ENCODE data around the gene FSTL4. TPM values are rescaled to one million over a fixed set of nuclear protein-coding genes. Genes with fewer than 3 reads are reported as not detected.

FSTL4 gene
- total RNA-seq, 1 donor from 2014 or later = not detected

GRCh38 chr5:133494923-133495246 is 117.5 kb downstream of the FSTL4 start:
- Mint-ChIP-seq H3K4me1 (ENCODE audit: low read depth) (no peaks in the 10 kb centered on the region), H3K27ac (no peak overlapping the region), H3K36me3 (ENCODE audit: low read depth) (no peaks in the 10 kb centered on the region), H3K9me3 (peaks cover 9% of the 10 kb centered on the region), H3K4me3 (no peak overlapping the region), H3K27me3 (ENCODE audit: insufficient read depth) (peaks cover 6% of the 10 kb centered on the region)
- intact Hi-C loops (cut with micrococcal nuclease) = no loop called here
- no peak for DNase-seq (ENCODE audit: low spot score)

DNA sequence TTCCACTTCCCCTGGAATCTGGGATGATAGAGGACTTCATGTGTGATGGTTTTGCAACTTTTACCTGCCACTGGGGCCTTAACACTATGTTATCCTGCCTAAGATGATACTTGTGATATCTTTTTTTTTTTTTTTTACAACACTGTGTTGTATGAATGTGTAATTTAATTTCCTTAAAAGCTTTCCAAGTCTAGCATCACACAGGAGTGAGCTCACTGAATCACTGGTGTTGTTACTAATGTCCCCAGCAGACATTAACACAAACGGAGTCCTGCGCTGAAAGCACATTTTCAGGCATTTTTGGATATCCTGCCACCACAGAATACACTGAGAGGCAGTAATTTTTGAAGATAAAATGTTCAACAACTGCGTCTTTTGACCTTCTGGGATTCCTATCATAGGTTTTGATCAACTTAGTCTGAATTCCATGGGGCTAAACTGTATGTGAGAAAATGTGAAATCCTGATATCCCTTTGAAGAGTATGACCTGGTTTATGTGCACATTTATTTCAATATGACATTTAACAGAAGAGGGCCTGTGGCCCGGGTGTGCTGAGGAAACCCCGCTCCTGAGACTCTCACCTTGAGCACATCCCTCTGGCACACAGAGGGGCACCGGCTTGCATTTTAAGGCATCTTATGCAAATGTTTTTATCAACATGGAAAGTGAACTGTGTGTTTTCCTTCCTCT is 118.0 kb downstream of the FSTL4 start:
- peaks cover under 1% of the 10 kb centered on the region for H3K27me3 Mint-ChIP-seq (ENCODE audit: insufficient read depth)
- H3K9me3 Mint-ChIP-seq = peaks cover 10% of the 10 kb centered on the region
- no peaks in the 10 kb centered on the region for H3K36me3 Mint-ChIP-seq (ENCODE audit: low read depth)
- intact Hi-C loops (cut with micrococcal nuclease) = no loop called here
- no peaks in the 10 kb centered on the region for H3K4me1 Mint-ChIP-seq (ENCODE audit: low read depth)
- no peak overlapping the region for H3K4me3 Mint-ChIP-seq
- no peak overlapping the region for H3K27ac Mint-ChIP-seq
- DNase-seq (ENCODE audit: low spot score) = no peak

DNA sequence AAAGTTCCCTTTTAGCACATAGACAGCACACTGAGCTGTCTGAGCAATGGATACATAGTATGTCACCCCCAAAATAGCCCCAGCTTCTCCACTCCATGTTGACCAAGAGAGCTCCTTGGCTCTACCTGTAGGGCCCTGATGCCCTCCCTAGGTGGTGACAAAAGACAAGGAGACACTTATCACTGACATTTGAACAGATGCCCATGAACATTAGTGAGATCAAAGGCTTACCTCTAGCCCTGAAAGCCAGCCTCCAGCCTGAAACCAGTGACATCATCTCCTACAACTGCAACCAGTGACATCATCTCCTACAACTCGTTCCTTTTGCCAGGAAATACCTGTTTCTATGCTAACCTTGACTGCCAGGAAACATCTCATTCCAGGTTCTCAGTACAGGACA is 122.7 kb downstream of the FSTL4 start:
- intact Hi-C loops (cut with micrococcal nuclease) = no loop called here
- no peaks in the 10 kb centered on the region for H3K4me1 Mint-ChIP-seq (ENCODE audit: low read depth)
- no peaks in the 10 kb centered on the region for H3K27me3 Mint-ChIP-seq (ENCODE audit: insufficient read depth)
- DNase-seq (ENCODE audit: low spot score) = no peak
- no peak overlapping the region for H3K4me3 Mint-ChIP-seq
- peaks cover 10% of the 10 kb centered on the region for H3K9me3 Mint-ChIP-seq
- no peak overlapping the region for H3K27ac Mint-ChIP-seq
- H3K36me3 Mint-ChIP-seq (ENCODE audit: low read depth) = no peaks in the 10 kb centered on the region

GRCh38 chr5:133487093-133487492 is 125.2 kb downstream of the FSTL4 start:
- Mint-ChIP-seq H3K4me3 (no peak overlapping the region), H3K27ac (no peak overlapping the region), H3K9me3 (peaks cover 10% of the 10 kb centered on the region), H3K27me3 (ENCODE audit: insufficient read depth) (no peaks in the 10 kb centered on the region), H3K36me3 (ENCODE audit: low read depth) (no peaks in the 10 kb centered on the region), H3K4me1 (ENCODE audit: low read depth) (no peaks in the 10 kb centered on the region)
- DNase-seq (ENCODE audit: low spot score) = no peak
- intact Hi-C loops (cut with micrococcal nuclease) = no loop called here

DNA sequence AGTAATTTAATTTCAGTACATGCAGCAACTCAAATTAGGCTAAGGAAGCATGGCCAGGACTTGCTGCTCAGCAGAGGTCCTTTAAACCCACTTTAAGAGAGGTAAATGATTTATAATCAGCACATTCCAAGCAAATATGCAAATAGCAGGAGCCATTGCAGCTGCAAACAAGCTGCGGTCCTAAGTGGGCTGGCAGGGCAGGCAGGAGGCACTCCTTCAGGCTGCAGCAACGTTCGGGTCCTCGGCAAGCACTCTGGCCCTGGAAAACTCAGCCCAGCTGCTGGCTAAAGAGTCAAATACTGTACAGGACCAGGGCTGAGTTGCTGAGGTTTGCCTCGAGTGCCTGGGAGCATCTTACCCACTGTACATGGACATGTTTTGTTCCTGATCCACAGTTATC is 126.9 kb downstream of the FSTL4 start:
- intact Hi-C loops (cut with micrococcal nuclease) = no loop called here
- Mint-ChIP-seq H3K4me1 (ENCODE audit: low read depth) (no peaks in the 10 kb centered on the region), H3K4me3 (no peak overlapping the region), H3K36me3 (ENCODE audit: low read depth) (no peaks in the 10 kb centered on the region), H3K9me3 (peaks cover 7% of the 10 kb centered on the region), H3K27ac (no peak overlapping the region), H3K27me3 (ENCODE audit: insufficient read depth) (no peaks in the 10 kb centered on the region)
- DNase-seq (ENCODE audit: low spot score) = no peak

DNA sequence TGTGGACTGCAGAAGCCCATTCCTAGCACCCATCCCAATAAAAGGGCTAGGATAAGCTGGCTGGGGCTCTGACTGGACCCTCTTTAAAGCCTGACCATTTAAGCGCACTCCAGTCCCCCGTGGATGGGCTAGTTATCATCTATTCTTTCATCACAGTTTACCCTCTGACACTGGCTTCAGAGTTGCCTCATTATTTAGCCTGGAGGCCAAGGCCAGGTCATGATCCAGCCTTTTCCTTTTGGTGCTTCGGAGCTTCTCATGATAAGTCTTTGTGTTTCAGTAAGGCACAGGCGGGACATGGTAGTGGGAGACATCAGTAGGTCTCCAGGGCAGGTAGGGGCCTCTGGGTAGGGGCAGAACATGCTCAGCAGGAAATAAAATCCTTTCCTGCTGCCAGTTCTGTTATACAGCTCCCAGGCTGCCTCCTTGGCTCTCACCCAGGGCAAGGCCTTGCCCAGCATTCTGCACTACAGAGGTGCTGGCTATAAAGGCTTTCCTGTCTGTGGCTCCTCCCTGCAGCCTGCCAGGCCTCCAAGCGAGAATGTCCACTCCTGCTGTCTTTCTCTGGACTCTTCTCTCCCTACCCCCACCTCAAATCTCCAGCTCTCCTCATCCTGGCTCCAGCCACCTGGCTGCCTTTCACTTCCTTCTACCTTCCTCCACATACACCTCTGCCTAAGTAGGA is 128.8 kb downstream of the FSTL4 start:
- Mint-ChIP-seq H3K4me3 (no peak overlapping the region), H3K9me3 (no peaks in the 10 kb centered on the region), H3K27ac (no peak overlapping the region), H3K4me1 (ENCODE audit: low read depth) (no peaks in the 10 kb centered on the region), H3K36me3 (ENCODE audit: low read depth) (no peaks in the 10 kb centered on the region), H3K27me3 (ENCODE audit: insufficient read depth) (peaks cover 3% of the 10 kb centered on the region)
- no peak for DNase-seq (ENCODE audit: low spot score)
- intact Hi-C loops (cut with micrococcal nuclease) = no loop called here

DNA sequence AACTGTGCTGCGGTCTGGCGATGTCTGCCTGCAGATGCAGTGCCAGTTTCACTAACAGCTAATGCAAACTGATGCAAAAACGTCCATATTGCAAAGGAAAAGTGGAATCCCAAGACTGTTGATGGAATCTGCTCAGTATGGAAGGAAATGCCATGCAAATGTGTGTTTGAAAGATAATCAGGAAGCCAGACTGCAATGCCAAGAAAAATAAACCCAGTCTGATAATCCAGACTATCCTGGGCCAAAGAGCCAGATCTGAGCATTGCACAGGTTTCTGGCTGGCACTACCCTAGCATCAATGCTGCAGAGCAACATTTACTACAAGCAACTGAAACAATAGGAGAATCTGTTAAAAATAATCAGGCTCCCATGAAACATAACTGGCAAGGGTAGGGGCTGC is 130.3 kb downstream of the FSTL4 start:
- Mint-ChIP-seq H3K9me3 (no peaks in the 10 kb centered on the region), H3K27me3 (ENCODE audit: insufficient read depth) (peaks cover 9% of the 10 kb centered on the region), H3K27ac (no peak overlapping the region), H3K36me3 (ENCODE audit: low read depth) (no peaks in the 10 kb centered on the region), H3K4me3 (no peak overlapping the region), H3K4me1 (ENCODE audit: low read depth) (no peaks in the 10 kb centered on the region)
- intact Hi-C loops (cut with micrococcal nuclease) = no loop called here
- DNase-seq (ENCODE audit: low spot score) = no peak

DNA sequence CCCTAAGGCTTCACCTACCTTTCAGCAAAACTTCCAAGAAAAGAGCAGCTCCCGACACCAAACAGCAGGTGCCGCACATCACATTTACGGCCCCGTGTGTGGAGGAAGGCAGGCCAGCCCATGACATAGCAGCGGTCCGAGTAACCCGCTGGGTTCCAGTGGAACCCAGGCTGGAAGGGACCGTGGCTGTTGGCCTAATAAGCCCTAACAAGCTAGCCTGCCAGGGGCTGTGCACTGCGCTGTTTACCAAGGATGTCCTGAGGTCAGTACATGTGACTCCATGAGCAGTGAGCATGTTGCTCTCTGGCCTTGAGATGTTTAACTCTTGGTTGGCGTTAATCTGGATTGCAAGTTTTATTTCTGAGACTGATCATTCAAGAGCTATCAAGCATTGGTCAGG is 131.5 kb downstream of the FSTL4 start:
- Mint-ChIP-seq H3K4me1 (ENCODE audit: low read depth) (no peaks in the 10 kb centered on the region), H3K27ac (no peak overlapping the region), H3K4me3 (no peak overlapping the region), H3K27me3 (ENCODE audit: insufficient read depth) (peaks cover 11% of the 10 kb centered on the region), H3K36me3 (ENCODE audit: low read depth) (no peaks in the 10 kb centered on the region), H3K9me3 (no peaks in the 10 kb centered on the region)
- DNase-seq (ENCODE audit: low spot score) = no peak
- intact Hi-C loops (cut with micrococcal nuclease) = no loop called here

GRCh38 chr5:133480366-133480765 is 132.0 kb downstream of the FSTL4 start:
- intact Hi-C loops (cut with micrococcal nuclease) = no loop called here
- Mint-ChIP-seq H3K4me1 (ENCODE audit: low read depth) (no peaks in the 10 kb centered on the region), H3K36me3 (ENCODE audit: low read depth) (no peaks in the 10 kb centered on the region), H3K27ac (no peak overlapping the region), H3K27me3 (ENCODE audit: insufficient read depth) (peaks cover 16% of the 10 kb centered on the region), H3K4me3 (no peak overlapping the region), H3K9me3 (no peaks in the 10 kb centered on the region)
- no peak for DNase-seq (ENCODE audit: low spot score)

GRCh38 chr5:133478199-133478985 is 133.9 kb downstream of the FSTL4 start:
- Mint-ChIP-seq H3K4me3 (no peak overlapping the region), H3K36me3 (ENCODE audit: low read depth) (no peaks in the 10 kb centered on the region), H3K27ac (no peak overlapping the region), H3K27me3 (ENCODE audit: insufficient read depth) (peaks cover 25% of the 10 kb centered on the region), H3K9me3 (no peaks in the 10 kb centered on the region), H3K4me1 (ENCODE audit: low read depth) (no peaks in the 10 kb centered on the region)
- intact Hi-C loops (cut with micrococcal nuclease) = no loop called here
- DNase-seq (ENCODE audit: low spot score) = no peak

- H3K9me3 Mint-ChIP-seq = no peaks in the 10 kb centered on the region
- H3K27me3 Mint-ChIP-seq (ENCODE audit: insufficient read depth) = peaks cover 27% of the 10 kb centered on the region
- intact Hi-C loops (cut with micrococcal nuclease) = no loop called here
- H3K36me3 Mint-ChIP-seq (ENCODE audit: low read depth) = no peaks in the 10 kb centered on the region
- no peak overlapping the region for H3K27ac Mint-ChIP-seq
- no peaks in the 10 kb centered on the region for H3K4me1 Mint-ChIP-seq (ENCODE audit: low read depth)
- H3K4me3 Mint-ChIP-seq = no peak overlapping the region
- no peak for DNase-seq (ENCODE audit: low spot score)
Observed at GRCh38 chr5:133475986-133476385, 136.4 kb downstream of the FSTL4 start.

DNA sequence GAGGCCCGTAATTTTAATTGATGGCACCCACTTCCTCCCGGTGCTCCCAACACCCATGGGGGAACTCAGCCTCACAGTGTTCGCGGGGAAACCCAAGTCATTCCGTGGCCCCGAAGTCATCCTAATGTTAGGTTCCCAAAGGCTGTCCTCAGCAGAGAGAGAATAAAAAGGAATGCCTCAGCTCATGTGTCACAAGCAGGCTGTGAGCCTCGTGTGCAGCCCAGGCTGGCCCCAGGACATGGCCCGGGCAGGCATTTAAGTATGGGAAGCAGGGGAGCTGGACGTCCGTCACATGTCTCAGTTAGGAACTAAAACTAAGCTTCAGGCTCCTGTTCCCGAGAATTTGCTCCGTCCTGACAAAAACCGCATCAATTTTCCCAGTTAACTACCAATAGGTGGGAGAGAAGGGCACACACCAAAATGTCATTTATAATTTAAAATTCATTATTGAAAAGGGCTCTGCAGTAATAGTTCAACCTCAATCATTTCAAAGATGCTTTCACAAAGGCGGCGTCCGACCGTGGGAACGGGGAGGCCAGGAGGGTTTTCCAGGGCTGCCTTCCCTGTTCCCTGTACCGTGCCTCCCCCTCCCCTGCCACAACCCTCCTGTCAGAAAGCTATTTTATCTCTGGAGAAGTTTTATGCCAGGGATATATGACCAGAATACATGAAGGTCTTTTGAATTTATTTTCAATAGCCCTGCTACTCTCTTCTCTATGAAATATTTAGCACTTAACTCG is 137.3 kb downstream of the FSTL4 start:
- Mint-ChIP-seq H3K27me3 (ENCODE audit: insufficient read depth) (peaks cover 27% of the 10 kb centered on the region), H3K27ac (no peak overlapping the region), H3K4me3 (no peak overlapping the region), H3K9me3 (no peaks in the 10 kb centered on the region), H3K36me3 (ENCODE audit: low read depth) (no peaks in the 10 kb centered on the region), H3K4me1 (ENCODE audit: low read depth) (no peaks in the 10 kb centered on the region)
- intact Hi-C loops (cut with micrococcal nuclease) = no loop called here
- DNase-seq (ENCODE audit: low spot score) = no peak

- Mint-ChIP-seq H3K4me3 (no peak overlapping the region), H3K27ac (no peak overlapping the region), H3K36me3 (ENCODE audit: low read depth) (no peaks in the 10 kb centered on the region), H3K27me3 (ENCODE audit: insufficient read depth) (peaks cover 21% of the 10 kb centered on the region), H3K9me3 (no peaks in the 10 kb centered on the region), H3K4me1 (ENCODE audit: low read depth) (no peaks in the 10 kb centered on the region)
- no peak for DNase-seq (ENCODE audit: low spot score)
- intact Hi-C loops (cut with micrococcal nuclease) = no loop called here
Observed at GRCh38 chr5:133473291-133473690, 139.1 kb downstream of the FSTL4 start.

Measured in activated T-helper 1 cell treated with anti-CD3 and anti-CD28 coated beads, Interleukin-12 subunit alpha, Interleukin-12 subunit beta, Interleukin-2, Interleukin-4 antibody, amounts not matched to agents 30 ng/mL and 10 ng/mL and 1 ng/mL, durations not matched to agents 14 hours and 24 hours and 36 hours (primary cell).